CD14-positive monocyte (primary cell): ENCODE results near the gene CGNL1. TPM values are rescaled to one million over a fixed set of nuclear protein-coding genes. Genes with fewer than 3 reads are reported as not detected.

Experiments used
- DNase-seq, 3 donors: peaks; one replicate each; pipeline ENCODE4 v3.0.0-alpha.2; 2011 to 2022
- H2AFZ ChIP-seq: 2 replicates; pipeline ENCODE4 v1.6.0; 2012; ENCODE audit warnings: mild to moderate bottlenecking, low read depth, low read length, inconsistent platforms; ENCODE audit not compliant: insufficient read depth, poor library complexity, severe bottlenecking
- H3K27ac ChIP-seq, 2 donors: 1 replicate in 1 of 2; 2 replicates in 1 of 2; pipeline ENCODE4 v1.5.1; 2012 to 2013; ENCODE audit warnings: low read length in 2 of 2, control low read depth in 1 of 2, inconsistent platforms in 1 of 2, low read depth in 1 of 2, mild to moderate bottlenecking in 1 of 2
- H3K27me3 ChIP-seq, 2 donors: one replicate each; pipeline versions ENCODE4 v1.6.0 to v1.6.1; 2011 to 2013; ENCODE audit warnings: low read length in 2 of 2; ENCODE audit not compliant: control insufficient read depth in 2 of 2, insufficient read depth in 2 of 2
- H3K36me3 ChIP-seq, 2 donors: replicated peaks in 1 of 2; 1 replicate in 1 of 2; 2 replicates in 1 of 2; pipeline versions ENCODE4 v1.5.1 to v1.6.1; 2012 to 2013; ENCODE audit warnings: low read length in 2 of 2, control low read depth in 1 of 2, inconsistent platforms in 1 of 2, mild to moderate bottlenecking in 1 of 2; ENCODE audit not compliant: insufficient read depth in 2 of 2, control insufficient read depth in 1 of 2
- H3K4me1 ChIP-seq, 2 donors: 1 replicate in 1 of 2; 2 replicates in 1 of 2; pipeline versions ENCODE4 v1.5.1 to v1.6.1; 2012 to 2013; ENCODE audit warnings: low read length in 2 of 2, control low read depth in 1 of 2, inconsistent platforms in 1 of 2, mild to moderate bottlenecking in 1 of 2, moderate library complexity in 1 of 2; ENCODE audit not compliant: insufficient read depth in 2 of 2, control insufficient read depth in 1 of 2
- H3K4me2 ChIP-seq: replicated peaks from 2 replicates; pipeline ENCODE3; 2012; ENCODE audit warnings: low read length, moderate library complexity, mild to moderate bottlenecking; ENCODE audit not compliant: poor library complexity, severe bottlenecking; ENCODE audit errors: extremely low read depth
- H3K4me3 ChIP-seq, 3 experiments: fragments of 200-600 bp in 1 of 3; sonication (generic) in 1 of 3; replicated peaks in 1 of 3; 1 replicate in 2 of 3; 2 replicates in 1 of 3; pipeline ENCODE4 v1.5.1; 2011 to 2013; ENCODE audit warnings: low read length in 3 of 3, mild to moderate bottlenecking in 3 of 3, control low read depth in 2 of 3, low read depth in 2 of 3, inconsistent platforms in 1 of 3, moderate library complexity in 1 of 3
- H3K79me2 ChIP-seq: 2 replicates; pipeline ENCODE4 v1.6.0; 2012; ENCODE audit warnings: mild to moderate bottlenecking, control low read depth, inconsistent platforms, low read length, moderate library complexity; ENCODE audit not compliant: insufficient read depth
- H3K9ac ChIP-seq: 2 replicates; pipeline ENCODE4 v1.6.0; 2017; ENCODE audit warnings: low read length, mild to moderate bottlenecking; ENCODE audit not compliant: insufficient read depth, poor library complexity, severe bottlenecking
- H3K9me3 ChIP-seq, 2 donors: replicated peaks in 1 of 2; 1 replicate in 1 of 2; 2 replicates in 1 of 2; pipeline versions ENCODE4 v1.5.1 to v1.6.1; 2012 to 2013; ENCODE audit warnings: low read length in 2 of 2, control low read depth in 1 of 2; ENCODE audit not compliant: control insufficient read depth in 1 of 2, insufficient read depth in 1 of 2
- H4K20me1 ChIP-seq: 2 replicates; pipeline ENCODE4 v1.6.0; 2012; ENCODE audit warnings: mild to moderate bottlenecking, low read length, control low read depth, moderate library complexity; ENCODE audit not compliant: insufficient read depth
- H3K27ac Mint-ChIP-seq, 7 donors: one replicate each; pipeline ENCODE4 v1.8.0; 2020; ENCODE audit warnings: mild to moderate bottlenecking in 7 of 7, mixed read lengths in 7 of 7, moderate library complexity in 6 of 7, inconsistent platforms in 2 of 7
- H3K27me3 Mint-ChIP-seq, 3 donors: one replicate each; pipeline ENCODE4 v1.8.0; 2021 to 2022; ENCODE audit warnings: low read depth in 3 of 3, mild to moderate bottlenecking in 3 of 3, mixed read lengths in 3 of 3, moderate library complexity in 3 of 3, inconsistent platforms in 1 of 3
- H3K36me3 Mint-ChIP-seq, 2 donors: one replicate each; pipeline ENCODE4 v1.8.0; 2020; ENCODE audit warnings: mixed read lengths in 2 of 2, inconsistent platforms in 1 of 2, mild to moderate bottlenecking in 1 of 2
- H3K4me1 Mint-ChIP-seq: one replicate; pipeline ENCODE4 v1.8.0; 2020; ENCODE audit warnings: mild to moderate bottlenecking, mixed read lengths
- H3K4me3 Mint-ChIP-seq, 2 donors: one replicate each; pipeline ENCODE4 v1.8.0; 2020; ENCODE audit warnings: mild to moderate bottlenecking in 2 of 2, mixed read lengths in 2 of 2, moderate library complexity in 1 of 2
- H3K9me3 Mint-ChIP-seq, 7 donors: one replicate each; pipeline ENCODE4 v1.8.0; 2020 to 2022; ENCODE audit warnings: mixed read lengths in 7 of 7, mild to moderate bottlenecking in 6 of 7, moderate library complexity in 6 of 7, inconsistent platforms in 2 of 7
- WGBS: methylation state at CpG from one replicate; pipeline ENCODE4 v1.1.5; 2013; ENCODE audit warnings: missing lambda C conversion rate; ENCODE audit not compliant: insufficient coverage; 5-methylcytosine and 5-hydroxymethylcytosine counted together
- intact Hi-C, 2 donors: fragments of 100-400 bp; cut with micrococcal nuclease; formaldehyde crosslinking; loops; one replicate each; pipeline versions ENCODE4 v1.15.0 to v1.15.1; 2023
- polyA plus RNA-seq, 3 donors: library from polyadenylated mRNA; depleted of rRNA in 1 of 3; unstranded in 2 of 3; stranded (reverse) in 1 of 3; fragments of 300-500 nt in 2 of 3; fragments of >200 nt in 1 of 3; fragmentation: Illumina TruSeq in 2 of 3; gene quantifications; 1 replicate in 2 of 3; 2 replicates in 1 of 3; pipeline ENCODE4 v1.2.3, GENCODE V29; 2012 to 2021
- TF ChIP-seq, protein P1 (sequence below): fragments of 200-600 bp; IDR thresholded peaks from one replicate; pipeline ENCODE4 v1.8.0; 2022; ENCODE audit warnings: antibody characterized with exemption, mild to moderate bottlenecking

The CGNL1 gene
- polyA plus RNA-seq, 3 donors: not detected

DNA sequence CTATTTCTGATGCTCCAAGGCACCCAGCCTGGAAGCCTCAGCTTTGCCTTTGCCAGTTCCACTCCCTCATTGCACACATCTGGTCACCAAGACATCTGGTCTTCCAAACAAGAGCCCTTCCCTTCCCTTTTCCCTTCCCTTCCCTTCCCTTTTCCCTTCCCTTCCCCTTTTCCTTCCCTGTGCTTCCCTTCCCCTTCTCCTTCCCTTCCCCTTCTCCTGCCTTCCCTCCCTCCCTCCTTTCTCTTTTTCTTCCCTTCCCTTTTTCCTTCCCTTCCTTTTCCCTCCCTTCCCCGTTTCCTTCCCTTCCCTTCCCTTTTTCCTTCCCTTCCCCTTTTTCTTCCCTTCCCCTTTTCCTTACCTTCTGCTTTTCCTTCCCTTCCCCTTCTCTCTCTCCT lies 2.4 kb upstream of the CGNL1 start:
- Histone ChIP-seq H3K4me2 (no peak overlapping the region), H3K27ac (no peak overlapping the region), H3K4me3 (no peak overlapping the region), H3K79me2 (no peaks in the 10 kb centered on the region), H3K9ac (no peak overlapping the region), H4K20me1 (no peaks in the 10 kb centered on the region), H3K27me3 (peaks cover 34 to 46% of the 10 kb centered on the region in 2 donors), H3K36me3 (no peaks in the 10 kb centered on the region), H3K9me3 (peaks cover 0 to 13% of the 10 kb centered on the region in 2 donors), H3K4me1 (peaks cover 6 to 10% of the 10 kb centered on the region in 2 donors), H2AFZ (no peak overlapping the region)
- peaks cover 10% of the 10 kb centered on the region for H3K4me1 Mint-ChIP-seq
- intact Hi-C loops: no loop called here
- peaks cover 0 to 15% (median 12%) of the 10 kb centered on the region in 7 donors for H3K9me3 Mint-ChIP-seq
- no peak overlapping the region for H3K27ac Mint-ChIP-seq
- WGBS: 38% methylated on average over 1 of the region's 1 CpG
- H3K27me3 Mint-ChIP-seq: peaks cover 41 to 61% (median 57%) of the 10 kb centered on the region in 3 donors
- peak overlapping the region in 1 of 2 donors; percentile 6 for H3K4me3 Mint-ChIP-seq
- no peak for DNase-seq
- H3K36me3 Mint-ChIP-seq: peaks cover 8 to 13% of the 10 kb centered on the region in 2 donors
- TF ChIP-seq, protein P1, sequence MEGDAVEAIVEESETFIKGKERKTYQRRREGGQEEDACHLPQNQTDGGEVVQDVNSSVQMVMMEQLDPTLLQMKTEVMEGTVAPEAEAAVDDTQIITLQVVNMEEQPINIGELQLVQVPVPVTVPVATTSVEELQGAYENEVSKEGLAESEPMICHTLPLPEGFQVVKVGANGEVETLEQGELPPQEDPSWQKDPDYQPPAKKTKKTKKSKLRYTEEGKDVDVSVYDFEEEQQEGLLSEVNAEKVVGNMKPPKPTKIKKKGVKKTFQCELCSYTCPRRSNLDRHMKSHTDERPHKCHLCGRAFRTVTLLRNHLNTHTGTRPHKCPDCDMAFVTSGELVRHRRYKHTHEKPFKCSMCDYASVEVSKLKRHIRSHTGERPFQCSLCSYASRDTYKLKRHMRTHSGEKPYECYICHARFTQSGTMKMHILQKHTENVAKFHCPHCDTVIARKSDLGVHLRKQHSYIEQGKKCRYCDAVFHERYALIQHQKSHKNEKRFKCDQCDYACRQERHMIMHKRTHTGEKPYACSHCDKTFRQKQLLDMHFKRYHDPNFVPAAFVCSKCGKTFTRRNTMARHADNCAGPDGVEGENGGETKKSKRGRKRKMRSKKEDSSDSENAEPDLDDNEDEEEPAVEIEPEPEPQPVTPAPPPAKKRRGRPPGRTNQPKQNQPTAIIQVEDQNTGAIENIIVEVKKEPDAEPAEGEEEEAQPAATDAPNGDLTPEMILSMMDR: no peak

DNA sequence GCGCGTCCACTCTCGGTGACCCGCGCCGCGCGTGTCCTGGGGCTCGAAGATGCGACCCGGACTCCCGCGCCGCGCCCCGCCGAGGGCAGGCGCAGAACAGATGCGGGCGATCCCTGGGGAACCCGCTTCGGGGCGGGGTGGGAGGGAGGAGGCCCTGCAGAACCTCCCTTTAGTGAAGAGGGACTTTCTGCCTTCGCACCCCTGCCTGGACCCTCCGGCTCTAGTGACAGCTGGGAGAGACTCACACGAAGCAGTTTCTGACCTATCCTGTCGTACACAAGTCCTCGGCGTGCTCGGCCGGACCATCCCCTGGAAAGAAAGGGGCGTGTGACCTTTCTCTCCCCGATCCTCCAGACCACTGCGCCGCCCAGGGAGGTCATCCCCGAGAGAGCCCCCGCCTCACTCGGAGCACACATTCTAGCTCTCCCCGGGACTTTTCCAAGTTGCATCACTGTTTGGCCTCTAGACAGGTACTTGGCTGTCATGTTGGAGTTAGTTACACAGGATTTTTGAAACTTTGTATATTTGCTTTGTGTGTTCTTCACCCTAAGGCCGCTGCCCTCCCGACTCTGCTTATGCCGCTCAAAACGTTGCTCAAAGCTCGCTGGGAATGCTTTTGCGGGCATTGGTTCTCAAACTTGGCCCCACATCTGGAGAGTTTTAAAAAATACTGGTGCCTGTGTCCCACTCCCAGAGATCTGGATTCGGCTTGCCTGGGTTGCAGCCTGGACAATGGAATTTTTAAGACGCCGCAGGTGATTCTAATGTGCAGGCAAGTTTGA lies 582 bp downstream of the CGNL1 start:
- DNase-seq: no peak
- Mint-ChIP-seq H3K4me1 (peaks cover 13% of the 10 kb centered on the region), H3K9me3 (peaks cover 0 to 15% (median 12%) of the 10 kb centered on the region in 7 donors), H3K27ac (no peak overlapping the region), H3K27me3 (peaks cover 42 to 67% (median 64%) of the 10 kb centered on the region in 3 donors), H3K4me3 (peak overlapping the region; percentile 61 to 86), H3K36me3 (peaks cover 8 to 13% of the 10 kb centered on the region in 2 donors)
- H3K4me2 ChIP-seq: peak overlapping the region; percentile 68
- no peak overlapping the region for H2AFZ ChIP-seq
- WGBS: 15% methylated on average over 41 of the region's 48 CpGs
- H4K20me1 ChIP-seq: no peaks in the 10 kb centered on the region
- H3K79me2 ChIP-seq: no peaks in the 10 kb centered on the region
- H3K4me3 ChIP-seq: peak overlapping the region in 2 of 3 experiments; percentile 10 to 51
- peaks cover 6 to 10% of the 10 kb centered on the region in 2 donors for H3K4me1 ChIP-seq
- no peaks in the 10 kb centered on the region for H3K36me3 ChIP-seq
- H3K27ac ChIP-seq: no peak overlapping the region
- intact Hi-C loops: no loop called here
- TF ChIP-seq, protein P1: no peak
- peaks cover 0 to 13% of the 10 kb centered on the region in 2 donors for H3K9me3 ChIP-seq
- peak overlapping the region; percentile 21 for H3K9ac ChIP-seq
- peaks cover 34 to 46% of the 10 kb centered on the region in 2 donors for H3K27me3 ChIP-seq
